ENCODE measurements around the gene FGF12.

DNA sequence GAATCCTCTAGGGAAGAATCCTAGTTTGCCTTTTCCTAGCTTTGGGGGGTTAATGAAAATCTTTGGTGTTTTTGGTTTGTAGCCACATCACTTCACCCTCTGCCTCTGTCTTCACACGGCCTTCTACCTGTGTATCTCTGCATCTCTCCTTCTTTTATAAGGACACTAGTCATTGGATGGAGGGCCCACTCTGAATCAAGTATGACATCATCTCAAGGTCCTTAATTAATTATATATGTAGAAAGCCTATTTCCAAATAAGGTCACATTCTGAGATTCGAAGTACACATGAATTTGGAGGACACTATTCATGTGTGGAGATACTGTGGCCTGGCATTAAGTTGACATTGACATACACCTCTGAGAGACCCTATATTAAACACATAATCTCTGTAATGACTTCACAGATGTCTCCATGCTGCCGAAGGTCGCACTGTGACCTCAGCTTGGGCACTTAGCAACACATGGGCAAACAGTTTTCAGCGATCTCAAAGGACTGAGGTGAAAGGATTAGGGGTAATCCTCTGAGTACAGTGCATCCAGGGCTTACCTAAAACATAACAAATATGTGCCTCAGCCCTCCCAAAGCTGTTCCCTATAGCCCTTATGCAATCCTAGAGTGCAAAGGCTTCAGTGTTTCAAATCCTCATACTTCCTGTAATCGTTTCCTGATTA is 446.0 kb downstream of the FGF12 start:
- TF ChIP-seq ZNF644 (CRISPR knock-in tag; IDR thresholded peaks at IDR 0.05; ENCODE audit: low read depth) (no peak), ZSCAN29 (CRISPR knock-in tag; conservative IDR thresholded peaks at IDR 0.05) (no peak), POLR2AphosphoS5 (IDR thresholded peaks at IDR 0.05; ENCODE audit: low read depth, low read length) (no peak), DBP (CRISPR knock-in tag; IDR thresholded peaks at IDR 0.05; ENCODE audit: not compliant biosample characterization) (no peak), SUZ12 (IDR thresholded peaks at IDR 0.05; ENCODE audit: low read depth, low read length) (no peak), KDM5A (IDR thresholded peaks at IDR 0.05; ENCODE audit: borderline replicate concordance, low read length) (no peak), SAP130 (CRISPR knock-in tag; IDR thresholded peaks at IDR 0.05; ENCODE audit: low read depth) (no peak), NFYB (CRISPR knock-in tag; IDR thresholded peaks at IDR 0.05) (no peak), NFATC3 (CRISPR knock-in tag; IDR thresholded peaks at IDR 0.05) (no peak), SKIL (CRISPR knock-in tag; IDR thresholded peaks at IDR 0.05; ENCODE audit: borderline replicate concordance) (no peak), KDM1A (CRISPR knock-in tag; IDR thresholded peaks at IDR 0.05) (no peak)
- TF ChIP-seq, protein P1, sequence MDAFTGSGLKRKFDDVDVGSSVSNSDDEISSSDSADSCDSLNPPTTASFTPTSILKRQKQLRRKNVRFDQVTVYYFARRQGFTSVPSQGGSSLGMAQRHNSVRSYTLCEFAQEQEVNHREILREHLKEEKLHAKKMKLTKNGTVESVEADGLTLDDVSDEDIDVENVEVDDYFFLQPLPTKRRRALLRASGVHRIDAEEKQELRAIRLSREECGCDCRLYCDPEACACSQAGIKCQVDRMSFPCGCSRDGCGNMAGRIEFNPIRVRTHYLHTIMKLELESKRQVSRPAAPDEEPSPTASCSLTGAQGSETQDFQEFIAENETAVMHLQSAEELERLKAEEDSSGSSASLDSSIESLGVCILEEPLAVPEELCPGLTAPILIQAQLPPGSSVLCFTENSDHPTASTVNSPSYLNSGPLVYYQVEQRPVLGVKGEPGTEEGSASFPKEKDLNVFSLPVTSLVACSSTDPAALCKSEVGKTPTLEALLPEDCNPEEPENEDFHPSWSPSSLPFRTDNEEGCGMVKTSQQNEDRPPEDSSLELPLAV (CRISPR knock-in tag; conservative IDR thresholded peaks at IDR 0.05; ENCODE audit: low read depth), result no peak

Data from HepG2 (cell line).